GM12878 (cell line): Measurements from ENCODE around the gene NPEPPS. TPM values are rescaled to one million over a fixed set of nuclear protein-coding genes. Genes with fewer than 3 reads are reported as not detected.

ENCODE experiments used
- ATAC-seq: fragments of 200-7000 bp; cut with Tn5 transposase; 3 replicates; pipeline ENCODE4 v1.9.1; 2020; ENCODE audit warnings: mild to moderate bottlenecking, moderate library complexity
- BruUV-seq: library from RNA; stranded (reverse); fragments of 400-500 nt; replicated peaks from 2 replicates; lab custom pipeline; 2021; lab: Mats Ljungman, UMichigan
- CTCF ChIA-PET: fragments of 300-600 bp; sonication (Branson Sonifier 250); formaldehyde crosslinking; extraction: SDS; loops from one replicate; lab custom pipeline; 2021; ENCODE audit warnings: inconsistent platforms; lab: Yijun Ruan, JAX
- POLR2A ChIA-PET: fragments of 350-600 bp; formaldehyde crosslinking; extraction: SDS; loops from one replicate; lab custom pipeline; 2021; ENCODE audit warnings: inconsistent platforms; lab: Charles Lee
- RAD21 ChIA-PET: fragments of 300-600 bp; sonication (Branson Sonifier 250); formaldehyde crosslinking; loops from one replicate; lab custom pipeline; 2023; ENCODE audit warnings: antibody characterized with exemption; ENCODE audit not compliant: unreplicated experiment; lab: Charles Lee
- SMC1A ChIA-PET: fragments of 300-600 bp; sonication (Branson Sonifier 250); formaldehyde crosslinking; loops from one replicate; lab custom pipeline; 2023; ENCODE audit not compliant: unreplicated experiment, uncharacterized antibody; lab: Charles Lee
- DNase-seq: peaks from one replicate; pipeline ENCODE4 v3.0.0-alpha.2; 2011; ENCODE audit warnings: low read depth, low spot score
- FAIRE-seq: peaks from 3 replicates; lab custom pipeline; 2011; peaks lifted over from hg19 to GRCh38; lab: Jason Lieb, UNC
- H2AFZ ChIP-seq: 2 replicates; pipeline ENCODE4 v1.6.0; 2011; ENCODE audit warnings: low read depth, low read length, control low read depth; ENCODE audit not compliant: control insufficient read depth
- H3K27ac ChIP-seq: 2 replicates; pipeline ENCODE4 v1.5.1; 2011; ENCODE audit warnings: control low read depth; ENCODE audit not compliant: control insufficient read depth, insufficient read depth
- H3K27me3 ChIP-seq, 2 experiments: replicated peaks in 1 of 2; 2 replicates each; pipeline versions ENCODE4 v1.6.0 to v1.6.1; 2011; ENCODE audit warnings: low read length in 1 of 2; ENCODE audit not compliant: control insufficient read depth in 2 of 2, insufficient read depth in 2 of 2
- H3K36me3 ChIP-seq, 2 experiments: 2 replicates each; pipeline ENCODE4 v1.5.1; 2011; ENCODE audit warnings: low read length in 1 of 2; ENCODE audit not compliant: control insufficient read depth in 2 of 2, insufficient read depth in 2 of 2
- H3K4me1 ChIP-seq: 2 replicates; pipeline ENCODE4 v1.6.1; 2011; ENCODE audit warnings: mild to moderate bottlenecking, low read length, moderate library complexity, mixed read lengths; ENCODE audit not compliant: control insufficient read depth, insufficient read depth
- H3K4me2 ChIP-seq: 2 replicates; pipeline ENCODE4 v1.6.0; 2011; ENCODE audit warnings: control low read depth; ENCODE audit not compliant: control insufficient read depth, insufficient read depth
- H3K4me3 ChIP-seq: fragments of 200-600 bp; sonication (generic); 2 replicates; pipeline ENCODE4 v1.5.1; 2016
- H3K79me2 ChIP-seq: 2 replicates; pipeline ENCODE4 v1.6.0; 2011; ENCODE audit warnings: low read length; ENCODE audit not compliant: control insufficient read depth, insufficient read depth
- H3K9ac ChIP-seq: 2 replicates; pipeline ENCODE4 v1.8.0; 2011; ENCODE audit warnings: low read length, control low read depth, mixed read lengths; ENCODE audit not compliant: control insufficient read depth, insufficient read depth
- H3K9me3 ChIP-seq: replicated peaks from 3 replicates; pipeline ENCODE4 v1.5.1; 2011; ENCODE audit warnings: mild to moderate bottlenecking, low read length; ENCODE audit not compliant: control insufficient read depth, insufficient read depth
- H4K20me1 ChIP-seq: 2 replicates; pipeline ENCODE4 v1.6.0; 2011; ENCODE audit not compliant: control insufficient read depth, insufficient read depth
- EED ChIP-seq: sonication (generic); IDR thresholded peaks from 2 replicates; pipeline ENCODE4 v1.6.1; 2016; ENCODE audit warnings: antibody characterized with exemption, low read depth
- MTA2 ChIP-seq: fragments of 450-650 bp; IDR thresholded peaks from 2 replicates; pipeline ENCODE4 v1.6.1; 2016; ENCODE audit warnings: low read depth, mild to moderate bottlenecking, moderate library complexity
- NFXL1 ChIP-seq: fragments of 450-650 bp; IDR thresholded peaks from 2 replicates; pipeline ENCODE4 v1.6.1; 2017; ENCODE audit warnings: antibody characterized with exemption, mild to moderate bottlenecking, borderline replicate concordance
- SMAD5 ChIP-seq: IDR thresholded peaks from 2 replicates; pipeline ENCODE4 v1.6.1; 2016; ENCODE audit warnings: antibody characterized with exemption, low read depth
- SRF ChIP-seq, 2 experiments: IDR thresholded peaks; 2 replicates each; pipeline ENCODE4 v1.6.1; 2011; ENCODE audit warnings: low read depth in 2 of 2, low read length in 2 of 2, mild to moderate bottlenecking in 1 of 2, moderate library complexity in 1 of 2
- TCF7 ChIP-seq: IDR thresholded peaks from 2 replicates; pipeline ENCODE4 v1.6.1; 2014; ENCODE audit warnings: antibody characterized with exemption, borderline replicate concordance
- WGBS: methylation state at CpG from one replicate; pipeline ENCODE4 v1.1.6; 2016; ENCODE audit warnings: low lambda C conversion rate; ENCODE audit not compliant: insufficient replicate concordance, insufficient coverage; ENCODE audit errors: missing lambda C conversion rate; 5-methylcytosine and 5-hydroxymethylcytosine counted together
- in situ Hi-C: fragments of 300-500 bp; cut with MboI; formaldehyde crosslinking; loops from 9 replicates; pipeline ENCODE4 v1.14.3; 2018; ENCODE audit warnings: mixed read lengths
- intact Hi-C: fragments of 100-400 bp; cut with micrococcal nuclease; formaldehyde crosslinking; loops from one replicate; pipeline ENCODE4 v1.14.2; 2022; ENCODE audit not compliant: unreplicated experiment
- polyA plus RNA-seq, 11 experiments: library from polyadenylated mRNA; depleted of rRNA in 4 of 11; unstranded in 6 of 11; stranded (reverse) in 5 of 11; fragments of >200 nt; fragmentation: Nextera tagmentation in 4 of 11; fragmentation: Illumina TruSeq in 1 of 11; extraction: Ambion mirVana in 4 of 11; extraction: Trizol in 1 of 11; gene quantifications; 1 replicate in 1 of 11; 2 replicates in 10 of 11; pipeline versions ENCODE4 v1.2.1 to v1.2.3, GENCODE V29; 2011 to 2016; ENCODE audit warnings: inconsistent platforms in 2 of 11, missing spikeins in 2 of 11, low read depth in 1 of 11
- total RNA-seq, 4 experiments: library from RNA; depleted of rRNA in 3 of 4; stranded (reverse); fragments of >200 nt in 3 of 4; fragmentation: Illumina TruSeq in 1 of 4; extraction: Trizol in 1 of 4; gene quantifications; 2 replicates each; pipeline versions ENCODE4 v1.2.1 to v1.2.3, GENCODE V29; 2013 to 2021
- TF ChIP-seq, protein P1 (sequence below): IDR thresholded peaks from 2 replicates; pipeline ENCODE4 v1.6.1; 2012; ENCODE audit warnings: improper control_type of control experiment, low read depth, low read length; ENCODE audit not compliant: insufficient replicate concordance

Gene NPEPPS
- total and polyA plus RNA-seq, 10 of the 15 experiments (the other 5 are each of a cell fraction or from before 2014, with no cell fraction given) = 25.8 to 214 (median 64.6) TPM

DNA sequence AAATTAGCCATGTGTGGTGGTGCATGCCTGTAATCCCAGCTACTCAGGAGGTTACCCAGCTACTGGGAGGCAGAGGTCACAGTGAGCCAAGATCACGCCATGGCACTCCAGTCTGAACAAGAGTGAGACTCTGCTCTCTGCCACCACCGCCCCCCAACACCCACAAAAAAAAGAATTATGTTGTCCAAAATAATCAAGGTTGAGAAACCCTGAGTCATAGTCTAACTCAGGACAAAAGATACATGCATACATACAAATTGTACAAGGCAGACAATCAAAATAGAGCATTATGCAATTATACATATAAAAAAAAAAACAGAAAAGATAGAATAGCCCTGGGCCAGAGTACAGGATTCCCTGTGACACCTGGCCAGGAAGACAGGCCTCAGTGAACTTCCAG lies 112.2 kb downstream of the NPEPPS start:
- no peak overlapping the region for H3K27ac ChIP-seq
- in situ Hi-C loops (no loop called here), intact Hi-C loops (no loop called here)
- POLR2A ChIA-PET = interaction anchor here (0.5 to 0.7 kb wide), 3 partner anchors 96 to 242 kb away, joined by 4 to 7 read pairs (median 5); no protein-coding TSS in a partner anchor
- H3K4me2 ChIP-seq = no peak overlapping the region
- peaks cover 12% of the 10 kb centered on the region for H3K4me1 ChIP-seq
- no peaks in the 10 kb centered on the region for H3K27me3 ChIP-seq
- WGBS = 100% methylated on average over 2 of the region's 2 CpGs
- RAD21 ChIA-PET = interaction anchor here (0.6 kb wide), 1 partner anchor 50 kb away, joined by 3 read pairs; no protein-coding TSS in a partner anchor
- SMC1A ChIA-PET = interaction anchor here (0.6 kb wide), 1 partner anchor 202 kb away, joined by 3 read pairs; no protein-coding TSS in a partner anchor
- ATAC-seq (no peak), FAIRE-seq (no peak), DNase-seq (no peak)
- no peaks in the 10 kb centered on the region for H3K9me3 ChIP-seq
- no peak overlapping the region for H2AFZ ChIP-seq
- TF ChIP-seq, protein P1, sequence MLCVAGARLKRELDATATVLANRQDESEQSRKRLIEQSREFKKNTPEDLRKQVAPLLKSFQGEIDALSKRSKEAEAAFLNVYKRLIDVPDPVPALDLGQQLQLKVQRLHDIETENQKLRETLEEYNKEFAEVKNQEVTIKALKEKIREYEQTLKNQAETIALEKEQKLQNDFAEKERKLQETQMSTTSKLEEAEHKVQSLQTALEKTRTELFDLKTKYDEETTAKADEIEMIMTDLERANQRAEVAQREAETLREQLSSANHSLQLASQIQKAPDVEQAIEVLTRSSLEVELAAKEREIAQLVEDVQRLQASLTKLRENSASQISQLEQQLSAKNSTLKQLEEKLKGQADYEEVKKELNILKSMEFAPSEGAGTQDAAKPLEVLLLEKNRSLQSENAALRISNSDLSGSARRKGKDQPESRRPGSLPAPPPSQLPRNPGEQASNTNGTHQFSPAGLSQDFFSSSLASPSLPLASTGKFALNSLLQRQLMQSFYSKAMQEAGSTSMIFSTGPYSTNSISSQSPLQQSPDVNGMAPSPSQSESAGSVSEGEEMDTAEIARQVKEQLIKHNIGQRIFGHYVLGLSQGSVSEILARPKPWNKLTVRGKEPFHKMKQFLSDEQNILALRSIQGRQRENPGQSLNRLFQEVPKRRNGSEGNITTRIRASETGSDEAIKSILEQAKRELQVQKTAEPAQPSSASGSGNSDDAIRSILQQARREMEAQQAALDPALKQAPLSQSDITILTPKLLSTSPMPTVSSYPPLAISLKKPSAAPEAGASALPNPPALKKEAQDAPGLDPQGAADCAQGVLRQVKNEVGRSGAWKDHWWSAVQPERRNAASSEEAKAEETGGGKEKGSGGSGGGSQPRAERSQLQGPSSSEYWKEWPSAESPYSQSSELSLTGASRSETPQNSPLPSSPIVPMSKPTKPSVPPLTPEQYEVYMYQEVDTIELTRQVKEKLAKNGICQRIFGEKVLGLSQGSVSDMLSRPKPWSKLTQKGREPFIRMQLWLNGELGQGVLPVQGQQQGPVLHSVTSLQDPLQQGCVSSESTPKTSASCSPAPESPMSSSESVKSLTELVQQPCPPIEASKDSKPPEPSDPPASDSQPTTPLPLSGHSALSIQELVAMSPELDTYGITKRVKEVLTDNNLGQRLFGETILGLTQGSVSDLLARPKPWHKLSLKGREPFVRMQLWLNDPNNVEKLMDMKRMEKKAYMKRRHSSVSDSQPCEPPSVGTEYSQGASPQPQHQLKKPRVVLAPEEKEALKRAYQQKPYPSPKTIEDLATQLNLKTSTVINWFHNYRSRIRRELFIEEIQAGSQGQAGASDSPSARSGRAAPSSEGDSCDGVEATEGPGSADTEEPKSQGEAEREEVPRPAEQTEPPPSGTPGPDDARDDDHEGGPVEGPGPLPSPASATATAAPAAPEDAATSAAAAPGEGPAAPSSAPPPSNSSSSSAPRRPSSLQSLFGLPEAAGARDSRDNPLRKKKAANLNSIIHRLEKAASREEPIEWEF = no peak
- TF ChIP-seq EED (no peak), SMAD5 (no peak), TCF7 (no peak), NFXL1 (no peak), MTA2 (no peak), SRF (IDR thresholded peaks at IDR 0.05; ENCODE audit: low read depth in 2 of 2, low read length in 2 of 2) (no peak)
- H4K20me1 ChIP-seq = no peaks in the 10 kb centered on the region
- no peak overlapping the region for H3K4me3 ChIP-seq
- H3K79me2 ChIP-seq = no peaks in the 10 kb centered on the region; the same call in none of the 2 replicates
- no peak overlapping the region for H3K9ac ChIP-seq
- CTCF ChIA-PET = interaction anchor here (0.7 to 2.1 kb wide), 3 partner anchors 9 to 275 kb away, joined by 3 to 7 read pairs (median 3); no protein-coding TSS in a partner anchor
- no peaks in the 10 kb centered on the region for H3K36me3 ChIP-seq
- no TSS peak for BruUV-seq
